GM12801 (cell line): ENCODE measurements around the gene C16orf89.

ENCODE experiments used
- CTCF ChIP-seq: IDR thresholded peaks from one replicate; pipeline ENCODE4 v1.5.1; 2011; ENCODE audit warnings: control low read depth; ENCODE audit not compliant: insufficient read length; ENCODE audit errors: extremely low read depth

The C16orf89 gene

DNA sequence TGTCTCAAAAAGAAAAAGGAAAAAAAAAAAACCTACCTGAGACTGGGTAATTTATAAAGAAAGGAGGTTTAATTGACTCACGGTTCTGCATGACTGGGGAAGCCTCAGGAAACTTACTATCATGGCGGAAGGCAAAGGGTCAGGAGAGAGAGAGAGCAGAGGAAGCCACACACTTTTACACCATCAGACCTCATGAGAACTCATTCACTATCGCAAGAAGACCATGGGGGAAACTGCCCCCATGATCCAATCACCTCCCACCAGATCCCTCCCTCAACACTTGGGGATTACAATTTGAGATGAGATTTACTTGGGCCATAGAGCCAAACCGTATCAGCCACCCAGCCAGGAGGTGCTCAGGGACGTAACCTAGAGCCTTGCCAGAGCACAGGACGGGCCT is 52.9 kb downstream of the C16orf89 start:
- no peak for TF ChIP-seq CTCF

GRCh38 chr16:5011637-5012036 is 54.1 kb downstream of the C16orf89 start:
- no peak for TF ChIP-seq CTCF

- TF ChIP-seq CTCF = no peak
Measured at GRCh38 chr16:5010576-5011329, 55.0 kb downstream of the C16orf89 start.

GRCh38 chr16:5008311-5008731 is 57.4 kb downstream of the C16orf89 start:
- no peak for TF ChIP-seq CTCF

DNA sequence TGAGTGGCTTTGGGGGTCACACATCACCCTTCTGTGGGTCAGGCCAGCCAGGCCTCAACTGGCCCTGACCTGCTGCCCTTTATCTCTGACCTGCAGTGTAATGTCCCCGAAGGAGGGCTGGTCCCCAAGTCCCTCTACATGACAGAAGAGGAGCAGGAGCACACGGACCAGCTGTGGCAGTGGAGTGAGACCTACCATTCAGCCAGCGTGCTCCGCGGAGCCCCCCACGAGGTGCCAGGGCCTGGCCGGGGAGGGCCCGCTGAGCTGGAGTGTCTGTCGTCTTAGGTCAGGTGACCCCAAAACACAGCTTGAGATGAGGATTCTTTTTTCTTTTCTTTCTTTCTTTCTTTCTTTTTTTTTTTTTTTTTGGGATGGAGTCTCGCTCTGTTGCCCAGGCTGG is 58.5 kb downstream of the C16orf89 start:
- no peak for TF ChIP-seq CTCF

GRCh38 chr16:5006348-5007193 is 59.2 kb downstream of the C16orf89 start:
- TF ChIP-seq CTCF = no peak

- no peak for TF ChIP-seq CTCF
Measured at GRCh38 chr16:5005916-5006315, 59.8 kb downstream of the C16orf89 start.
